Lower lobe of right lung (tissue), 2 donors: Measurements from ENCODE around the gene SPIRE1. TPM values are rescaled to one million over a fixed set of nuclear protein-coding genes. Genes with fewer than 3 reads are reported as not detected.

Experiments
- ATAC-seq, 2 donors: fragments of 200-7000 bp; cut with Tn5 transposase; one replicate each; pipeline ENCODE4 v1.9.1; 2020 to 2022; ENCODE audit warnings: mild to moderate bottlenecking in 2 of 2, moderate library complexity in 2 of 2
- DNase-seq: peaks from one replicate; pipeline ENCODE4 v3.0.0-alpha.2; 2020
- H3K27ac ChIP-seq: fragments of 200-600 bp; one replicate; pipeline ENCODE4 v1.8.0; 2022
- H3K27me3 ChIP-seq: fragments of 200-600 bp; one replicate; pipeline ENCODE4 v1.8.0; 2022; ENCODE audit warnings: low read depth
- H3K36me3 ChIP-seq: fragments of 200-600 bp; one replicate; pipeline ENCODE4 v1.8.0; 2022; ENCODE audit warnings: mild to moderate bottlenecking
- H3K4me1 ChIP-seq: fragments of 200-600 bp; one replicate; pipeline ENCODE4 v1.8.0; 2022
- H3K4me3 ChIP-seq: fragments of 200-600 bp; one replicate; pipeline ENCODE4 v1.8.0; 2022; ENCODE audit warnings: mild to moderate bottlenecking
- H3K9me3 ChIP-seq: fragments of 200-600 bp; one replicate; pipeline ENCODE4 v1.8.0; 2022
- intact Hi-C: fragments of 100-400 bp; cut with DNase I; formaldehyde crosslinking; loops from one replicate; pipeline ENCODE4 v1.11.0; 2022
- total RNA-seq: library from RNA; stranded (reverse); fragmentation: NEBNext Ultra II Directional; extraction: Animal tissue kit (Norgen Biotek cat#: 25700); gene quantifications from one replicate; pipeline ENCODE4 v1.2.1, GENCODE V29; 2021
- TF ChIP-seq, protein P1 (sequence below): fragments of 200-600 bp; IDR thresholded peaks from one replicate; pipeline ENCODE4 v1.8.0; 2022; ENCODE audit warnings: antibody characterized with exemption, mild to moderate bottlenecking
- donor health status: DM: no; HTN: yes; CAD: no; lungs with severe emphysema.

Gene SPIRE1
- total RNA-seq, 1 donor from 2014 or later: 42.1 TPM

DNA sequence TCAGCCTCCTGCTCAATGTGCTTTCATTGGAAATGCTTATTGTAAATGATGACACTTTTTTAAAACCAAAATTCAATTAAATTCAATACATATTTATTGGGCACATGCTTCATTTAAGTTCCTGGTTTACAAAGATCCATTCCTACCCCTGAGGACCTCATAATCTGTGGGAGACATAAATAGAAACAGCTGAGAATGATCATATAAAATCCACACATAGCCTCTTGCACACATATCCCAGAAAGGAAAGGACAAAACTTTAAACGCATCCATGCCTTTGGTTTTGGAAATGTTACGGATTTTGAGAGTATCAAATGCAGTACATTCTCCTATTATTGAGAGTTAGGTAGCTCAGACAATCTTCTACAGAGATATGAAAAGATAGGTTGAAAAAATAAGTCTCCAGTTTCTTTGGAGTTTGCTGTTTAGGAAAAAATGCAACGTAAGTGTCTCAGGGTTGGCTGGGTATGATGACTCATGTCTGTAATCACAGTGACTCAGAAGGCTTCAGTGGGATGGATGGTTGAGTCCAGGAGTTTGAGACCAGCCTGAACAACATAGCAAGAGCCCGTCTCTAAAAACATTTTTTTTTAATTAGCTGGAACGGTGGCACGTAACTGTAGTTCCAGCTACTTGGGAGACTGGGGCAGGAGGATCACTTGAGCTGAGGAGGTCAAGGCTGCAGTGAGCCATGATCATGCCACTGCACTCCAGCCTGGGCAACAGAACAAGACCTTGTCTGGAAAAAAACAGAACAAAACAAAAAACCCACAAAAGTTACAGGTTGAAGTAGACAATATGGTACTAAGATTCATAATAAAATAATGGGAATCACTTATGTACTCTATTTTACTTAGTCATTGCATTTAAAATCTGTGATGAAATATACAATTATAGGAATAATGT is 254.1 kb downstream of the SPIRE1 start:
- no peak for ATAC-seq
- peaks cover 12% of the 10 kb centered on the region for H3K4me1 ChIP-seq
- DNase-seq: no peak

DNA sequence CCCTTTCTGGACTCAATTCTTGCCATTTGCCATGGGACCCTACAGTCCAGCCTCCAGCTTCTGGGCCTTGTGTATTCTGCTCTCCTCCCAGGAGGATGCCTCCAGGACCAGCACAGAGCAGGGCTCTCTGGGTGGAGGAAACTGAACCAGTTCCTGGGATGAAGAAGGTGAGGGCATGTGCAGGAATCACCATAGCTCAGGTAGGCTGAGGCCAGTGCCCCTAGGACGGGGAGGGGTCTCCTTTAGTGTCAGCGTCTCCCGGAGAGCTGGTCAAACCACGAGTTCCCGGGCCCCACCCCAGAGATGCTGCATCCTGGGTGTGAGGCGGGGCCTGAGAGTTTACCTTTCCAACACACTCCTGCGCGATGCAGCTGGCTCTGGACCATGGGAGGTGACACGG is 256.0 kb downstream of the SPIRE1 start:
- Histone ChIP-seq H3K27ac (no peak overlapping the region), H3K27me3 (peaks cover 5% of the 10 kb centered on the region), H3K9me3 (no peaks in the 10 kb centered on the region), H3K4me1 (peaks cover 6% of the 10 kb centered on the region), H3K4me3 (no peak overlapping the region), H3K36me3 (no peaks in the 10 kb centered on the region)
- TF ChIP-seq, protein P1, sequence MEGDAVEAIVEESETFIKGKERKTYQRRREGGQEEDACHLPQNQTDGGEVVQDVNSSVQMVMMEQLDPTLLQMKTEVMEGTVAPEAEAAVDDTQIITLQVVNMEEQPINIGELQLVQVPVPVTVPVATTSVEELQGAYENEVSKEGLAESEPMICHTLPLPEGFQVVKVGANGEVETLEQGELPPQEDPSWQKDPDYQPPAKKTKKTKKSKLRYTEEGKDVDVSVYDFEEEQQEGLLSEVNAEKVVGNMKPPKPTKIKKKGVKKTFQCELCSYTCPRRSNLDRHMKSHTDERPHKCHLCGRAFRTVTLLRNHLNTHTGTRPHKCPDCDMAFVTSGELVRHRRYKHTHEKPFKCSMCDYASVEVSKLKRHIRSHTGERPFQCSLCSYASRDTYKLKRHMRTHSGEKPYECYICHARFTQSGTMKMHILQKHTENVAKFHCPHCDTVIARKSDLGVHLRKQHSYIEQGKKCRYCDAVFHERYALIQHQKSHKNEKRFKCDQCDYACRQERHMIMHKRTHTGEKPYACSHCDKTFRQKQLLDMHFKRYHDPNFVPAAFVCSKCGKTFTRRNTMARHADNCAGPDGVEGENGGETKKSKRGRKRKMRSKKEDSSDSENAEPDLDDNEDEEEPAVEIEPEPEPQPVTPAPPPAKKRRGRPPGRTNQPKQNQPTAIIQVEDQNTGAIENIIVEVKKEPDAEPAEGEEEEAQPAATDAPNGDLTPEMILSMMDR: no peak
- intact Hi-C loops: no loop called here
- no peak for DNase-seq
- no peak for ATAC-seq

More for the DNA sequence above, 254.1 kb downstream of the SPIRE1 start:
- TF ChIP-seq, protein P1: no peak
- H3K27ac ChIP-seq: no peak overlapping the region
- no peak overlapping the region for H3K4me3 ChIP-seq
- peaks cover 5% of the 10 kb centered on the region for H3K27me3 ChIP-seq
- no peaks in the 10 kb centered on the region for H3K9me3 ChIP-seq
- intact Hi-C loops: no loop called here
- H3K36me3 ChIP-seq: no peaks in the 10 kb centered on the region

DNA sequence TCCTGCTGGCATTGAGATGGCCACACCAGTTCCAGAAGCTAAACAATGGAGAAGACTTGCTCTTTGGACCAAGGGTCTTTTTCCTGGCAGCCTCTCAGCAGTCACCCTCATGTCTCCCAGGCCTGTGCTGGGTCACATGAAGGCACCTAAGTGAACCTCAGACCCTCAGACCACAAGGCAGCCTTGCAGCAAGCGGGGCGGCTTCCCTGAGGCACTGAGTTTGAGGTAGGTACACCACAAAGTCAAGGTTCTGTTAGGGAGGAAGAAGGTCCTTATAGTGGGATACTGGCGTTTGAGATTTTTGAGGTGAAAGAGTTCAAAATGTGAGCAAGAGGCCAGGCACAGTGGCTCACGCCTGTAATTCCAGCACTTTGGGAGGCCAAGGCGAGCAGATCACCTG is 258.7 kb downstream of the SPIRE1 start:
- no peak overlapping the region for H3K27ac ChIP-seq
- intact Hi-C loops: loop anchor here (10.0 kb wide), 1 partner anchor 276 kb away; no protein-coding TSS in a partner anchor
- ATAC-seq (no peak), DNase-seq (no peak)
- TF ChIP-seq, protein P1: no peak
- peaks cover 5% of the 10 kb centered on the region for H3K27me3 ChIP-seq
- no peaks in the 10 kb centered on the region for H3K4me1 ChIP-seq
- H3K36me3 ChIP-seq: no peaks in the 10 kb centered on the region
- no peaks in the 10 kb centered on the region for H3K9me3 ChIP-seq
- no peak overlapping the region for H3K4me3 ChIP-seq

DNA sequence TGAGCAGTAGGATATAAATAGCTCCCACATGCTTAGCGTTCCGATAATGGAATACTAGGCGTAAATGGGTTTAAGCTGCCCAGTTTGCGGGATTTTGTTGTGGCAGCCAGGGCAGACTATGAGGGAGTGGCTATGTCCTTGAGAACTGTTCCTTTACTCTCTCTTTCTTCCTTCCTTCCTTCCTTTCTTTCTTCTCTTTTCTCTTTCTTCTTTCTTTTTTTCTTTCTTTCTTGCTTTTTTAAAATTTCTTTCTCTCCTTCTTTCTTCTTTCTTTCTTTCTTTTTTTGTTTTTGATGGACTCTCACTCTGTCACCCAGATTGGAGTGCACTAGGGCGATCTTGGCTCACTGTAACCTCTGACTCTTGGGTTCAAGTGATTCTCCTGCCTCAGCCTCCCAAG is 259.3 kb downstream of the SPIRE1 start:
- Histone ChIP-seq H3K36me3 (no peaks in the 10 kb centered on the region), H3K27ac (no peak overlapping the region), H3K4me1 (no peaks in the 10 kb centered on the region), H3K9me3 (no peaks in the 10 kb centered on the region), H3K4me3 (no peak overlapping the region), H3K27me3 (peaks cover 5% of the 10 kb centered on the region)
- intact Hi-C loops: loop anchor here (10.0 kb wide), 1 partner anchor 276 kb away; no protein-coding TSS in a partner anchor
- DNase-seq: no peak
- no peak for ATAC-seq
- TF ChIP-seq, protein P1: no peak

DNA sequence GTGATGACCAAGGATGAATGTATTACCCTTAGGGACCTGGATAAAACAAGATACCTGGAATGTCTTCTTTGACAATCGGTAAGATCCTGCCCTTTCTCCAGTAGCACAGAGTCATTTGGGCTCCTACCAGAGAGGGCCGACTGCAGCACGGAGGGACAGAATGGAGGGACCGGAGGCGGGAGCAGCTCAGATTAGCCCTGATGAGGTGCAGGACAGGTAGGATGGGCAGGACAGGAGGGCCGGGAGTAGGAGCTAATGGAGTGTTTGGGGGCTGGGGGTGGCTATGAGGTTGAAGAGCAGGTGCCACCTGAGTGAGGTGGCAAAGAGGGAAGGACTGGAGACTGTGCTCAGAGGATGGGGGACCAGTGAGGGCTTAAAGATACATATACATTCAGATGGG is 260.1 kb downstream of the SPIRE1 start:
- TF ChIP-seq, protein P1: no peak
- H3K4me1 ChIP-seq: no peaks in the 10 kb centered on the region
- intact Hi-C loops: loop anchor here (10.0 kb wide), 1 partner anchor 277 kb away; no protein-coding TSS in a partner anchor
- ATAC-seq (no peak), DNase-seq (no peak)
- peaks cover 5% of the 10 kb centered on the region for H3K27me3 ChIP-seq
- H3K9me3 ChIP-seq: no peaks in the 10 kb centered on the region
- no peak overlapping the region for H3K27ac ChIP-seq
- no peaks in the 10 kb centered on the region for H3K36me3 ChIP-seq
- H3K4me3 ChIP-seq: no peak overlapping the region
